ENCODE data around the gene LANCL3. TPM values are rescaled to one million over a fixed set of nuclear protein-coding genes. Genes with fewer than 3 reads are reported as not detected.

LANCL3 gene
- total RNA-seq, 4 donors from 2014 or later, result 1.9 to 6.6 (median 3.3) TPM

DNA sequence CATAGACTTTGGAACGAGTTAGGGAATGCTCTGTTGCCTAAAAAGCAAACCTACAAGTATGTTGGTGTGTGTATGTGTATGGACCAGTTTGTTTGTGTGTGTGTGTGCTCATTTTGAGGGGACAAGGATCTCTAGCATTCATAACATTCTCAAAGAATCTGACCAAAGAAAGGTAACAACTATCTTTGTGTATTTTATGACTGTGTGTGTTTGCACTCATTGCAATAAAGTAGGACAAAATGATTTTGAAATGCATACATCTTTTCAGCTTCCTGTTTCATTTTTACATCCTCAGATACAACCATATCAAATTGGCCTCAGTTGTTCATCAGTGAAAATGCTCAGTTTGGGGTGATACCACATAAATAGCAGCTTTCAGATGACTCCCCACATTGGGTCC lies 105.8 kb downstream of the LANCL3 start:
- intact Hi-C loops (cut with DNase I), result no loop called here
- DNase-seq, result no peak
- Histone ChIP-seq H3K36me3 (no peaks in the 10 kb centered on the region), H3K9me3 (no peaks in the 10 kb centered on the region), H3K27ac (no peak overlapping the region), H3K4me1 (no peaks in the 10 kb centered on the region), H3K27me3 (no peaks in the 10 kb centered on the region), H3K4me3 (no peak overlapping the region)
- WGBS, 2 donors, result 26 to 64% methylated on average over 1 of the region's 1 CpG
- no peak for TF ChIP-seq POLR2A (IDR thresholded peaks at IDR 0.05)
- TF ChIP-seq, protein P1, sequence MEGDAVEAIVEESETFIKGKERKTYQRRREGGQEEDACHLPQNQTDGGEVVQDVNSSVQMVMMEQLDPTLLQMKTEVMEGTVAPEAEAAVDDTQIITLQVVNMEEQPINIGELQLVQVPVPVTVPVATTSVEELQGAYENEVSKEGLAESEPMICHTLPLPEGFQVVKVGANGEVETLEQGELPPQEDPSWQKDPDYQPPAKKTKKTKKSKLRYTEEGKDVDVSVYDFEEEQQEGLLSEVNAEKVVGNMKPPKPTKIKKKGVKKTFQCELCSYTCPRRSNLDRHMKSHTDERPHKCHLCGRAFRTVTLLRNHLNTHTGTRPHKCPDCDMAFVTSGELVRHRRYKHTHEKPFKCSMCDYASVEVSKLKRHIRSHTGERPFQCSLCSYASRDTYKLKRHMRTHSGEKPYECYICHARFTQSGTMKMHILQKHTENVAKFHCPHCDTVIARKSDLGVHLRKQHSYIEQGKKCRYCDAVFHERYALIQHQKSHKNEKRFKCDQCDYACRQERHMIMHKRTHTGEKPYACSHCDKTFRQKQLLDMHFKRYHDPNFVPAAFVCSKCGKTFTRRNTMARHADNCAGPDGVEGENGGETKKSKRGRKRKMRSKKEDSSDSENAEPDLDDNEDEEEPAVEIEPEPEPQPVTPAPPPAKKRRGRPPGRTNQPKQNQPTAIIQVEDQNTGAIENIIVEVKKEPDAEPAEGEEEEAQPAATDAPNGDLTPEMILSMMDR (IDR thresholded peaks at IDR 0.05), result no peak

DNA sequence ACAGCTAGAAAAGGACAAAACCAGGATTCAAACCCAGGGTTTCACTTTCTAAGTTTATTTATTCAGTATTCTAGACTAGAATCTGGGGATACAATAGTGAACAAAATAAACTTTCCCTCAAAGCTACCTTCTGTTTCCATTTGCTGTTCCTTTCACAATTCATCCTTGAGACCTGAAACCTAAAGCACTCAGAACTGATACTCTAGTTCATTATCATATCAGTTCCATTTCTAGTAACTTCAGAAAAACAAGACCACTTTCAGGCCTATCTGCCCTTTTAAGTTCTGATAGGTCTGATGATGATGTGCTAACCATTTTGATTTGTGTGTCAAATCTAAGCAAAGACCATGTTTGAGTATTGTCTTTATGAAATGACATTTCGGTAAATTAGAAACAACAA lies 106.3 kb downstream of the LANCL3 start:
- no peak for TF ChIP-seq POLR2A (IDR thresholded peaks at IDR 0.05)
- TF ChIP-seq, protein P1 (IDR thresholded peaks at IDR 0.05), result no peak
- Histone ChIP-seq H3K4me3 (no peak overlapping the region), H3K36me3 (no peaks in the 10 kb centered on the region), H3K9me3 (no peaks in the 10 kb centered on the region), H3K27ac (no peak overlapping the region), H3K4me1 (no peaks in the 10 kb centered on the region), H3K27me3 (no peaks in the 10 kb centered on the region)
- no peak for DNase-seq
- 82 to 100% methylated on average over 1 of the region's 1 CpG for WGBS, 2 donors
- intact Hi-C loops (cut with DNase I), result no loop called here

DNA sequence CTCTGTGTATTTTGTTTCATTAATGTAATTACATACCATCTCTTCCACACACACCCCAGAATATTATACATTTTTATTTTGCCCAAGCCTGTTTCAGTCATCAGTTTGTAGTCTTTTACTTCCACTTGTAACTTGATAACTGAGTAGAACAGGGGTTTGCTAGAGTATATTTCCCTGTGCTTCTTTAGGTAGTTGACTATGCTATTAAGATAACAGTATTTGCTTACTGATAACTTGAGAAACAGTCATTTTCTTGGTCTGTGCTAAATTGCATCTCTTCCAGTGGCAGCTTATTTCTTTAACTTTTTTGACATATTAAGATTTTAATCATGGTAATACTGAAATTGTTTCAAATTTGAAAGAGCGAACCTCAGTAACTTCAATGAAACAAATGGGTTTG lies 107.1 kb downstream of the LANCL3 start:
- no peak overlapping the region for H3K27ac ChIP-seq
- intact Hi-C loops (cut with DNase I), result no loop called here
- TF ChIP-seq POLR2A (IDR thresholded peaks at IDR 0.05), result no peak
- TF ChIP-seq, protein P1 (IDR thresholded peaks at IDR 0.05), result no peak
- WGBS, 2 donors, result 85 to 100% methylated on average over 1 of the region's 1 CpG
- H3K4me1 ChIP-seq, result no peaks in the 10 kb centered on the region
- no peak for DNase-seq
- H3K36me3 ChIP-seq, result no peaks in the 10 kb centered on the region
- no peaks in the 10 kb centered on the region for H3K27me3 ChIP-seq
- no peaks in the 10 kb centered on the region for H3K9me3 ChIP-seq
- H3K4me3 ChIP-seq, result no peak overlapping the region

DNA sequence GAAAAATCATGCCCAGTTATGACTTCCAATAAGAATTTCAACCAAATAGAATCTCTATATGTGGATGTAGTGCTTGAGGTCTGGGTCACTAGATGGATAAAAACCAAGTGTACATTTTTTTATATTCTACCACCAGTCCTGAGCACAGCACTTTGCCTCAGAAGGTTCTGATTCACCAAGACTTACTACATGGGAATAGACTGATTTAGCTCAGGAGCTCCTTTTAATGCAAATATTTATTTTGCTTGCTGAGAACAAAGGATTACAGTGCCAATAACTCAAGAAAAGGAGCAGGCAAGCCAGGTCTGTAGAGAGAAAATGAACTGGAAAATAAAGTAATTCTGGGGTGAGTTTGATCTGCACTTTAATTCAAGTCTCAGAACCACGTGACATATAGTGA lies 107.8 kb downstream of the LANCL3 start:
- no peaks in the 10 kb centered on the region for H3K4me1 ChIP-seq
- no peak overlapping the region for H3K27ac ChIP-seq
- no peaks in the 10 kb centered on the region for H3K36me3 ChIP-seq
- H3K27me3 ChIP-seq, result no peaks in the 10 kb centered on the region
- intact Hi-C loops (cut with DNase I), result no loop called here
- TF ChIP-seq POLR2A (IDR thresholded peaks at IDR 0.05), result no peak
- TF ChIP-seq, protein P1 (IDR thresholded peaks at IDR 0.05), result no peak
- 69 to 86% methylated on average over 1 of the region's 1 CpG for WGBS, 2 donors
- H3K9me3 ChIP-seq, result no peaks in the 10 kb centered on the region
- H3K4me3 ChIP-seq, result no peak overlapping the region
- no peak for DNase-seq

DNA sequence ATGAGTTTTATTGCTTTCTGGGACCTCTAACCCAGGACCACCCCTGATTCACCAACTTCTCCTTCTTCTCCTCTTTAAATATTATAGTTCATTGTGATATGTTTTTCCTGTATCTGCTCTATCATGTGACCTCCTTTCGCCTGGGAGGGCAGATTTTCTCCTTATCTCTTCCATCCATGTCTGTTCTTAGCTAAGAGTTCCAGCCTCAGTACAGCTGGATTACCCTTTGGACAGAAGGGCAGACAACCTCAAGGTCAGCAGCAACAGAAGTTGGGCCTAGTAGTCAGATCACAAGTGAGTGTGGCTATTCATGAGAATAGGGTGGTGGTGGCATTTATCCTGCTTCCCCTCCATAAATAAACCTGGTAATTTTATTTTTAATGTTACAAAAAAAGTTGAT lies 108.4 kb downstream of the LANCL3 start:
- H3K27me3 ChIP-seq, result no peaks in the 10 kb centered on the region
- intact Hi-C loops (cut with DNase I), result no loop called here

More for the DNA sequence above, 108.4 kb downstream of the LANCL3 start:
- H3K36me3 ChIP-seq, result no peaks in the 10 kb centered on the region
- no peaks in the 10 kb centered on the region for H3K4me1 ChIP-seq
- H3K27ac ChIP-seq, result no peak overlapping the region
- TF ChIP-seq, protein P1 (IDR thresholded peaks at IDR 0.05), result no peak
- TF ChIP-seq POLR2A (IDR thresholded peaks at IDR 0.05), result no peak
- 58 to 90% methylated on average over 1 of the region's 1 CpG for WGBS, 2 donors
- no peaks in the 10 kb centered on the region for H3K9me3 ChIP-seq
- H3K4me3 ChIP-seq, result no peak overlapping the region
- no peak for DNase-seq
